22Rv1 (cell line): ENCODE data around the gene MVK.

Source experiments
- ZFX ChIP-seq: fragments of 450-650 bp; IDR thresholded peaks from 2 replicates; pipeline ENCODE4 v1.6.1; 2017; ENCODE audit warnings: antibody characterized with exemption, borderline replicate concordance
- TF ChIP-seq, protein P1 (sequence below): fragments of 450-650 bp; IDR thresholded peaks from 2 replicates; pipeline ENCODE4 v1.5.1; 2017; ENCODE audit warnings: mild to moderate bottlenecking

DNA sequence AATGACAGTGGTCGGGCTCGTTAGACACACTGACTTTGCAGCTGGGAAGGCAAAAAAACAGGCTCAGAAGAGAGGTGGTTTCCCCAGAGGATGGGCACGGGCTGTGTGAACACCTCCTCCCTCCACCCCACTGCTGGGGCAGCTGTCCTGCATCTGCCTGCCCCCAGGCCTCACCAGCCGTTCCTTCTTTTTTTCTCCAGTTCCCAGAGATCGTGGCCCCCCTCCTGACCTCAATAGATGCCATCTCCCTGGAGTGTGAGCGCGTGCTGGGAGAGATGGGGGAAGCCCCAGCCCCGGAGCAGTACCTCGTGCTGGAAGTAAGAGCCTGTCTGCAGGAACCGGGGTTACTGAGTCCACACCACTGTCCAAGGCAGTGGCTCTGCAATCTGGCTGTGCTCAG lies 17.4 kb downstream of the MVK start:
- TF ChIP-seq, protein P1, sequence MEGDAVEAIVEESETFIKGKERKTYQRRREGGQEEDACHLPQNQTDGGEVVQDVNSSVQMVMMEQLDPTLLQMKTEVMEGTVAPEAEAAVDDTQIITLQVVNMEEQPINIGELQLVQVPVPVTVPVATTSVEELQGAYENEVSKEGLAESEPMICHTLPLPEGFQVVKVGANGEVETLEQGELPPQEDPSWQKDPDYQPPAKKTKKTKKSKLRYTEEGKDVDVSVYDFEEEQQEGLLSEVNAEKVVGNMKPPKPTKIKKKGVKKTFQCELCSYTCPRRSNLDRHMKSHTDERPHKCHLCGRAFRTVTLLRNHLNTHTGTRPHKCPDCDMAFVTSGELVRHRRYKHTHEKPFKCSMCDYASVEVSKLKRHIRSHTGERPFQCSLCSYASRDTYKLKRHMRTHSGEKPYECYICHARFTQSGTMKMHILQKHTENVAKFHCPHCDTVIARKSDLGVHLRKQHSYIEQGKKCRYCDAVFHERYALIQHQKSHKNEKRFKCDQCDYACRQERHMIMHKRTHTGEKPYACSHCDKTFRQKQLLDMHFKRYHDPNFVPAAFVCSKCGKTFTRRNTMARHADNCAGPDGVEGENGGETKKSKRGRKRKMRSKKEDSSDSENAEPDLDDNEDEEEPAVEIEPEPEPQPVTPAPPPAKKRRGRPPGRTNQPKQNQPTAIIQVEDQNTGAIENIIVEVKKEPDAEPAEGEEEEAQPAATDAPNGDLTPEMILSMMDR: no peak
- no peak for TF ChIP-seq ZFX
